HG03565 (cell line): ENCODE data around the gene INPP5E.

ENCODE experiments used
- ATAC-seq: cut with Tn5 transposase; IDR thresholded peaks from one replicate; pipeline ENCODE4 v1.9.1; 2021; ENCODE audit warnings: mild to moderate bottlenecking, moderate library complexity; ENCODE audit not compliant: unreplicated experiment

Gene INPP5E

DNA sequence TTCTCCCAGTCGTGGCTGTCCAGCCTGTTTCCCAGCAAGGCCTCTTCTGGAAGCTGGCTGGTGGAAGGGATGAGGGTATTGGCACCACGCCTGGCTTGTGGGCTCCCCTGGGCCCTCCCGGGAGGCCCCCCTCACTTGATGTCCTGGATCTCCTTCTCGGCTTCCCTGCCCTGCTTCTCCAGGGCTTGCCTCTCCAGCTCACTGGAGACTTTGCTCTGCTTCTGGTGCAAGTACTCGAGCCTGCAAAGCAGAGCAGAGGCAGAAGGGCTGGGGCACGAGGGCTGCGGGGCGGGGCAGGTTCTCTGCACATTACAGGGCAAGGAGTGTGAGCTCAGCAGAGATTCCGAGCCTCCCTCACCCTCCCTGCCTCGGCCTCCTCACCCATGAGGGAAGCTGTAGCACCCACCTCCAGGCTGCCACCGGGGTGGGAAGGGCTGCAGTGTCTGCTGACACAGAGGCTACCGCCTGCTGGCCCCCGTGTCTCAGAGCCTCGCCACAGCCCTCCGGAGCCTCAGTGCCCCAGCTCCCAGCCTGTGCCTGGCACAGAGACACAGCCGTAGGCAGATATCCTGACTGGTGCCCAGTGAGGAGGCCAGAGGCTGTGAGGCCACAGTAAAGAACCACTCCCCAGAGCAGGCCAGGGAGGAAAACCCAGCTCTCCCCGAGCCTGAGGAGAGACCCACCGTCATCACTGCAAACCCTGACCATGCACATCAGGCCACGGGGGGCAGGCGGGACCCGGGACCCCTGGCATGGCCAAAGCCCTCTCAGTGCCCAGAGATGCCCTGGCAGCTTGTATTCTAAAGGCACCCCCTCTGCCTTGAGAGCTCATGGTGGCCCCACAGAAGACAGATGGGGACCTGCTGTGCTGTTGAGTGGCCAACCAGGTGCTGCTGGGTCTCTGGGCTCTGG, 46.9 kb downstream of the INPP5E start:
- no peak for ATAC-seq

DNA sequence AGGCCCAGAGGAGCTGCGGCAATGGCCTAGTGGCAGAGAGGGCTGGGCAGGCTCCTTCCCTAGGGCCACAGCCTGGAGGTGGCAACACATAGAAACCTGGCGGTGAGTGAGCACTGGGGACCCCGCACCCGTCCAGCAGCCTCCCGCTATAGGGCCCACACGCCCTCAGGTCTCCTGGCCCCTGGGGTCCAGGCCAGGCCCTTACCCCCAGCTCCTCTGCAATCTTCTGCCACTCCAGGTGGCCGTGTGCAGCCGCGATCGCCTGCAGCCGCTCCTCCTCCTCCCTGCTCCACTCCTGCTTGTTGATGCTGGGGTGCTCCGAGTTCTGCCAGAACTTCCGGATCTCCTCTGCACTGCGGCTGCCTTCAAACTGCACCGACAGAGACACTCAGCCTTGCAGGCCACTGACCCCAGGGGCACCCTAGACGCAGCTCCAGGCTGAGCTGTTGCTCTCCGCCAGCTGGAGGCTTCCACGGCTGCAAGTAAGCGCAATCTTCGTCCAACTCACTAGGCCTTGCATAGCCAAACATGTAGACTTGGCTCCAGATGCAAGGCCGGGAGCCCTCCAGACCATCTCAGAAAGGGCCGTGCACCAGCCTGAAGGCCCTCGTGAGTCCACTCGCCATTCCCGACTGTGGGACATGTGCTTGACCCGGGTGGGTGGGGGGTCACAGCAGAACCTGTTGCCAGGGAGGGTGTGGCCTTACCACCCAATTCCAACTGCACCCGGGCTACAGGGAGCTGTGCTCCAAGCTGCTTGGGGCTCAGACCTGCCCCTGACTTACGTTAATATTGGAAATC, 47.7 kb downstream of the INPP5E start:
- ATAC-seq = no peak

DNA sequence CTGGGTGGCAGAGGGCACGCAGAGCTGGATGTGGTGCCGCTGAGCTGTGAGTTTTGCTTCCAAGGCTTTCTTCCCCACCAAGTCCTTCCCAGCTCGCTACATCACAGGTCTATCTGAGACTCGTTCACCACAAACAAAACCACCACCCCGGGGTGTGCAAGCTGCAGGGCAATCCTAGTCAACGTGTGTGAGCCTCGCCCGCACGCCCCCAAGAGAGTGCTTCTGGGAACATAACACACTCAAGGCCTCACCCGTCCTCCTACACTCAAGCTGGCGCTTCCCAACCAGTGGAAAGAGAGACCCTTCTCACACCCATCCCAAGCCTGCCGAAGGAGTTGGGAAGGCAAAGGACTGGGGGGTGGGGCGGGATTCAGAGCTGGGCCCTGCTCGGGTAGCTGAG, 50.2 kb downstream of the INPP5E start:
- ATAC-seq = no peak

DNA sequence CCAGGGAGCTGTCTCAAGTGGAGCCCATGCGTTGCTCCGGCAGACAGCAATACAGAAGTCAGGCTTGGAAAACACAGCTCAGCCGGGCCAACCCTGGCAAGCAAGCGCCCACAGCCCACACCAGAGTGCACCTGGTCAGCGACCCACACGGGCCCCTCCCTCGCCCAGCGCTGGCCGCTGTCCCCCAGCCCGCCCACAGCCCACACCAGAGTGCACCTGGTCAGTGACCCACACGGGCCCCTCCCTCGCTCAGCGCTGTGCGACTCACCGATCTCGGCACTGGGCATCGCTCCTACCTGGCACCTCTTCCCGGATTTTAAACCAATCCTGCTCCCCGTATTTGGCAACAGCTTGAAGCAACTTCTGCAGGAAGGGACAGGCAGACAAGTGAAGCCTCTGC, 52.4 kb downstream of the INPP5E start:
- no peak for ATAC-seq

DNA sequence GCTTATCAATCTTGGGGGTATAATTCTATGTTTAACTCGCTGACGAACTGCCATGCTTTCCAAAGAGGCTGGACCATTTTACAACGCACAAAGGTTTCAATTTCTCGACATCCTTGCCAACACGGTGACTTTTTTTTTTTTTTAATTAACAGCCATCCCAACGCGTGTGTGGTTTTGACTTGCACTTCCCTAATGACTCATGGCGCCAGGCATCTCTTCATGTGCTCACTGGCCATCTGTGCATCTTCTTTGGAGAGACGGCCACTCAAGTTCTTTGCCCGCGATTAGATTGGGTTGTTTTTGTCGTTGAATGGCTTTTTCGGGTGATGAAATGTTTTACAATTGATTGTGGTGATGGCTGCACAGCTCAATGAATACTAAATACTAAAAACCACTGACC, 53.6 kb downstream of the INPP5E start:
- no peak for ATAC-seq

DNA sequence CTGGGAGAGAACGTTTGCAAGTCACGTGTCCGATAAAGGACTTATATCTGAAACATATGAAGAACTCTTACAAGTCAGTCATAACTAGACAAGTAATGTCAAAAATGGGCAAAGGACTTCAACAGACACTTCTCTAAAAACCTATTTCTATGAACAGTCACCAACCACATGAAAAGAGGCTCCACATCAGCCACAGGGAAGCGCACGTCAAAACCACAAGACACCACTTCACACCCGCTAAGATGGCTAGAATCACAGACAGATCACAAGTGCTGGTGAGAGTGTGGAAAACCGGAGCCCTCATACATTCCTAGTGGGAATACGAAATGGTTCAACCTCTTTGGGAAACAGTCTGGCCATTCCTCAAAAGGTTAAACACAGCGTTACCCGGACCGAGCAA, 54.6 kb downstream of the INPP5E start:
- no peak for ATAC-seq

DNA sequence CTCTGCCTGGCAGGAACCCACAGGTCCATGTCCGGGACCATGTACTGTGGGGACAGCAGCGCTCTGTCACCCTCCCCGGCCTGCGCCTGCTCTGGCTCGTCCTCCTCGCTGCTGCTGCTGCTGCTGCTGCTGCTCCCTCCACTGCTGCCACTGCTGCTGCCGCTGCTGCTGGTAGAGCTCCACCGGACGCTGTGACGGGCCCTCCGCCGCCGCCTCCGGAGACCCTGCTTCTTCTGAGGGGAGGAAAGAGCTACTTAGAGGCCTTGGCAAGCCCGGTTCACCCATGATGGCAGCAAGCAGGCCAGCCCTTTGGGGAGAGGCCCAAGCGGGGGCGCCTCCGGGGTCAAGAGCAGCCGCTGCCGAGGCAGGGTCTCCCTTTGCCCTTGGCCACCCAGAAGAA, 56.2 kb downstream of the INPP5E start:
- no peak for ATAC-seq

DNA sequence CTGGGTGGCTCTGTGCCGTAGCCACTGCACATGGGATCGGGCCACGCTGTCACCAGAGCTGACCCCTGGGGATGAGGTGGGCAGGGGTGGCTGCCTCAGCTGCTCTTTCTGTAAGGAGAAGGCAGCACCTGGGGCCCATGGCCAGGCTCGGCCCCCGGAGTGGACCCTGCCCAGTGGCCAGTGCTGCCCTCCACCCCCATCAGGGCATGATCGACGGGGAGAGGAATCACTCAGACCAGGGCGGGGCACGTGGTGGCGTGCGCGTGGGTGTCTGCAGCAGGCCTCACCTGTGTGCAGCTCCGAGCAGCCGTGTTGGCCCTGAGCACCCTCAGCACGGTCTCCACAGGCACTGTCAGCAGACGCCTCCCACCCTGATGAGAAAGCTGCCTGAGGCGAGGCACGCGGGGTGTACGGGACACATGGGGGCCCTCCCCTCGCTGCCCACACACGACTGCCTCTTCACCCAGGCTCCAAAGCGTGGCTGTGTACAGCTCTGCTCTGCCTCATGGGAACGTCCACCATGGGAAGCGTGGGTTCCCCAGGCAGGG, 57.6 kb downstream of the INPP5E start:
- no peak for ATAC-seq

DNA sequence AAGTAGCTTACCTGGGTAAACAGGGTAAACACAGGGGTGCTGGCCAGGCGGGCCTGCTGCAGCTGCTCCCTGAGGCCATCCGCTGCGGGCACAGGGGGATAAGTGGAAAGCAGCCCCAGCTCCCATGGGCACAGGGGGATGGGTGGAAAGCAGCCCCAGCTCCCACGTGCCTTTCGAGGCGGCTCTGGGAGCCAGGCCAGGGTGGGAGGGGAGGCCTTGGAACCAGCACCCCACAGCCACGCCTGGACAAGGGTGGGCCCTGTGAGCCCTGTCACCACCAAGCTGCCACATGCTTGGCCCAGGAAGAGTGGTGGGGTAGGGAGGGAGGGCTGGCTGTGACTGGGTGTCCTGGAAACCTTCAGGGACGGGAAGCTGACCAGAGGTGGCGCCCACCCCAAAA, 58.3 kb downstream of the INPP5E start:
- no peak for ATAC-seq

DNA sequence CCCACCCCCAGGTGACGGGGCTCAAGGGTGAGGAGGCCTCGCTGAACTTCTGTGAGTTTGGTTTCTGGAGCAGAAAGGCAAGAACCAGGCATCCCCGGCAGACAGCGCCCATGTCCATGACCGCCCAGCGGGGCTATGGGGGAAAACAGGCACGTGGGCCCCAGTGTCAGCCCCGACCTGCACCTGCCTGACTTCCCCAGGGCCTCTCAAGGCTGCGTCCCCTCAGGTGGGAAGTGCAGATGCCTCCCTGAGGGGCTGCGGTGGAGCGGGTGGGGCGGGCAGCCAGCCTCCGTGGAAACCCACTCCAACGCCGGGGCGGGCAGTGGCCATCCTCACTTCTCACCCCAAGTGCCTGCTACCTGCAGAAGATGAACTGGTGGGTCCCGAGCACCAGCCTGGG, 59.3 kb downstream of the INPP5E start:
- ATAC-seq = no peak

DNA sequence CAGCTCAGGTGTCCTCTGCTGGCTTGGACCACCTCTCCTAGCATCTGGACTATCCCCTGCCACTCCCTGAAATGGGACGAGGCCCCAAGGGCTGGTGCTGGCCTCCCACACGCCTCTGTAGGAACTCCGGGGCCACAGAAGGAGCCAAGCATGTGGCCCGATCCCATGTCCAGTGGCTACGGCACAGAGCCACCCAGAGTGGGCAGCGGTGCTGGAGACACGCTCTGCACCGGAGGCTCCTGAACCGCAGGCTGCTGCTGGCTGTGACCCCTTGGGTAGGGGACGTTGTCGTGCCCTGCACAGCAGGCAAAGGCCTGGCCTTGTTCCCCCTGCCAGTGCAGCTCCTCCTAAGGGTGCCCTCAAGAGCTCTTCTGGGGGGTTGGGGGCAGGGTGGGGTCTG, 59.8 kb downstream of the INPP5E start:
- no peak for ATAC-seq

DNA sequence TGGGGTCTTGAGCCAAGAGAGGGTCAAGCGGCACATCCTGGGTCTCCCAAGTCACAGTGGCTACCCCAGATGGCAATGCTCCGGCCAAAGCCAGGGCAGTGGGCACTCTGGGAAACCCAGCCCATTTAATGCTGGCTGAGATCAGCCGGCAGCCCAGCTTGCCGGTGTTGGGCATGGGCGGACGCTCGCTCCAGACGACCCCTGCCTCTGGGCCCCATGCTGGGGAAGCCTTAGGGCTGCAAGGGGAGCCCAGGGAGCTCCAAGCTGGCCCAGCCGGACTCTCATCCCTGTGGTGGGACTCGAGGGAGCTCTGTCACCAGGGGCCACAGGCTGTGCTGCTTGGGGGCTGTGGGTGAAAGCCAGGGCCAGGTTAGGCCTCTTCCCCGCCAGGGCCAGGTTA, 60.2 kb downstream of the INPP5E start:
- ATAC-seq = no peak

DNA sequence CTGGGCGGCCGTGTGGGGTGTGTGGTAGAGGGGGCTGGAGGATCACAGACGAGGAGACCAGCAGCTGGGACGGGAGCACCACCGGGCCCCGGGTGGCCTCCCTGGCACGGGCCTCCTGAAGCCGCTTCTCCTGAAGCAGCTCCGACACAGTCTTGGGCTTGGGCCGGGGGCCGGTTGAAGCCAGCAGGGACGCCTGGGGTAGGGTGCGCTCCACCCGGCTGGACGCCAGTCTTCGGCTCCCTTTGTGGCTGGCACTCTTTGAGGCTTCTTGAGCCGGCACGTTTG, 60.7 kb downstream of the INPP5E start:
- ATAC-seq = no peak
